ENCODE results near the gene FHIT.

FHIT gene

GRCh38 chr3:59879031-59879581 lies 1372.1 kb downstream of the FHIT start:
- H3K4me1 ChIP-seq (ENCODE audit: control insufficient read depth in 1 of 2, insufficient read depth in 2 of 2, low read length in 2 of 2): no peaks in the 10 kb centered on the region
- H3K27ac ChIP-seq (ENCODE audit: low read length): no peak overlapping the region
- no peaks in the 10 kb centered on the region for H3K36me3 ChIP-seq (ENCODE audit: control insufficient read depth in 1 of 2, insufficient read depth in 2 of 2, low read length in 2 of 2)
- H3K27me3 ChIP-seq (ENCODE audit: low read depth, low read length): no peaks in the 10 kb centered on the region
- H3K9me3 ChIP-seq (ENCODE audit: control insufficient read depth in 1 of 2, low read length in 2 of 2): no peaks in the 10 kb centered on the region
- H3K4me3 ChIP-seq (ENCODE audit: low read depth in 1 of 2, low read length in 2 of 2): no peak overlapping the region

DNA sequence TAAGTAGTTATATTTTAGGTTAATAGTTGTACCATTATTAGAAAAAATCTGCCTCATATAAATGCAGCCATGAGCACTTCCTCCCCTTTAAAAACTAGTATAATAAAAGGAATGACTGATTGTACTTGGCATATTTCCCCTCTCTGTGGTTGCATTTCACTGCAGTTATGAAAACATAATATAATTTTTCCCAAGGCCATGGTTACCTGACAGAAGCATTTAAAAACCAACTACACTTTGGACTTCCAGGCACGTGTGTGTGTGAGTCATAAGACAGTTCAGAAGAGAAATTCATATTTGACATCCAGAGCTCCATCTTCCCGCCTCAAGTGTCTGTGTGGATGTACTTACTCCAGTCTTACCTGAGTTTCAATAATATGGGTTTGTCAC lies 1373.2 kb downstream of the FHIT start:
- no peak overlapping the region for H3K27ac ChIP-seq (ENCODE audit: low read length)
- H3K36me3 ChIP-seq (ENCODE audit: control insufficient read depth in 1 of 2, insufficient read depth in 2 of 2, low read length in 2 of 2): no peaks in the 10 kb centered on the region
- H3K4me3 ChIP-seq (ENCODE audit: low read depth in 1 of 2, low read length in 2 of 2): no peak overlapping the region
- no peaks in the 10 kb centered on the region for H3K9me3 ChIP-seq (ENCODE audit: control insufficient read depth in 1 of 2, low read length in 2 of 2)
- H3K4me1 ChIP-seq (ENCODE audit: control insufficient read depth in 1 of 2, insufficient read depth in 2 of 2, low read length in 2 of 2): no peaks in the 10 kb centered on the region
- H3K27me3 ChIP-seq (ENCODE audit: low read depth, low read length): no peaks in the 10 kb centered on the region

- H3K4me3 ChIP-seq (ENCODE audit: low read depth in 1 of 2, low read length in 2 of 2): no peak overlapping the region
- no peaks in the 10 kb centered on the region for H3K36me3 ChIP-seq (ENCODE audit: control insufficient read depth in 1 of 2, insufficient read depth in 2 of 2, low read length in 2 of 2)
- no peaks in the 10 kb centered on the region for H3K9me3 ChIP-seq (ENCODE audit: control insufficient read depth in 1 of 2, low read length in 2 of 2)
- H3K27ac ChIP-seq (ENCODE audit: low read length): no peak overlapping the region
- no peaks in the 10 kb centered on the region for H3K4me1 ChIP-seq (ENCODE audit: control insufficient read depth in 1 of 2, insufficient read depth in 2 of 2, low read length in 2 of 2)
- no peaks in the 10 kb centered on the region for H3K27me3 ChIP-seq (ENCODE audit: low read depth, low read length)
Measured at GRCh38 chr3:59877263-59878037, 1373.8 kb downstream of the FHIT start.

- H3K27me3 ChIP-seq (ENCODE audit: low read depth, low read length): no peaks in the 10 kb centered on the region
- no peak overlapping the region for H3K27ac ChIP-seq (ENCODE audit: low read length)
- no peak overlapping the region for H3K4me3 ChIP-seq (ENCODE audit: low read depth in 1 of 2, low read length in 2 of 2)
- no peaks in the 10 kb centered on the region for H3K9me3 ChIP-seq (ENCODE audit: control insufficient read depth in 1 of 2, low read length in 2 of 2)
- H3K36me3 ChIP-seq (ENCODE audit: control insufficient read depth in 1 of 2, insufficient read depth in 2 of 2, low read length in 2 of 2): no peaks in the 10 kb centered on the region
- H3K4me1 ChIP-seq (ENCODE audit: control insufficient read depth in 1 of 2, insufficient read depth in 2 of 2, low read length in 2 of 2): no peaks in the 10 kb centered on the region
Measured at GRCh38 chr3:59876533-59877062, 1374.7 kb downstream of the FHIT start.

DNA sequence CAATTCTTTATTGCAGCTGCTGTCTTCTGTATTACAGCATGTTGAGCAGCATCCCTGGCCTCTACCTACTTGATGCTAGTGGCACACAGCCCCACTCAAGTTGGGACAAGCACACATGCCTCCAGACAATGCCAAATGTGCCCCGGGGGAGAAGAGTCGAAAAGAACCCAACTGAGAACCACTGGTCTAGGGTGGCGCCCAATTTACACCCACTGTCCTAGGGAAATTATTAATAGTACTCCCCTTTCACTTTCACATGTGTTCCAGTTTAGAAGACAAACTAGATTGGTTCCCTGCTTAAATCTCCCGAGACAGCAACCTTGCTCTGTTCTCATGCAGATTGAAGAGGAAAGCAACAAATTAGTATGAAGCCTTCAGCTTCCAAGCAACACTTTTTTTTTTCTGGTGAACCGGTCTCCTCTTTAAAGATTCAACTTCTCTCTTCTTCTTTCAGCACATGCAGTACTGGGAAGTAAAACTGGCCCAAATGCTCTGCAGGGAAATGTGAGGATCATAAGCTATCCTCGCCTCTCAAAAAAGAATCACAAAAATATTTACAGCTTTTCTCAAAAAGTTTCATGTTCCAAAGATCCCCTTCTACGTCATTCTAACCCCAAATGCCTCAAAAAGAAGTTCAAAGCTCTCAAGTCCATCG lies 1377.5 kb downstream of the FHIT start:
- H3K27ac ChIP-seq (ENCODE audit: low read length): no peak overlapping the region

GRCh38 chr3:59872128-59872527 lies 1379.1 kb downstream of the FHIT start:
- Histone ChIP-seq H3K27ac (ENCODE audit: low read length) (no peak overlapping the region), H3K36me3 (ENCODE audit: control insufficient read depth in 1 of 2, insufficient read depth in 2 of 2, low read length in 2 of 2) (no peaks in the 10 kb centered on the region), H3K9me3 (ENCODE audit: control insufficient read depth in 1 of 2, low read length in 2 of 2) (no peaks in the 10 kb centered on the region), H3K4me1 (ENCODE audit: control insufficient read depth in 1 of 2, insufficient read depth in 2 of 2, low read length in 2 of 2) (no peaks in the 10 kb centered on the region), H3K27me3 (ENCODE audit: low read depth, low read length) (no peaks in the 10 kb centered on the region), H3K4me3 (ENCODE audit: low read depth in 1 of 2, low read length in 2 of 2) (no peak overlapping the region)

More for the DNA sequence above, 1377.5 kb downstream of the FHIT start:
- H3K27me3 ChIP-seq (ENCODE audit: low read depth, low read length): no peaks in the 10 kb centered on the region
- no peaks in the 10 kb centered on the region for H3K36me3 ChIP-seq (ENCODE audit: control insufficient read depth in 1 of 2, insufficient read depth in 2 of 2, low read length in 2 of 2)
- no peak overlapping the region for H3K4me3 ChIP-seq (ENCODE audit: low read depth in 1 of 2, low read length in 2 of 2)
- no peaks in the 10 kb centered on the region for H3K4me1 ChIP-seq (ENCODE audit: control insufficient read depth in 1 of 2, insufficient read depth in 2 of 2, low read length in 2 of 2)
- no peaks in the 10 kb centered on the region for H3K9me3 ChIP-seq (ENCODE audit: control insufficient read depth in 1 of 2, low read length in 2 of 2)

DNA sequence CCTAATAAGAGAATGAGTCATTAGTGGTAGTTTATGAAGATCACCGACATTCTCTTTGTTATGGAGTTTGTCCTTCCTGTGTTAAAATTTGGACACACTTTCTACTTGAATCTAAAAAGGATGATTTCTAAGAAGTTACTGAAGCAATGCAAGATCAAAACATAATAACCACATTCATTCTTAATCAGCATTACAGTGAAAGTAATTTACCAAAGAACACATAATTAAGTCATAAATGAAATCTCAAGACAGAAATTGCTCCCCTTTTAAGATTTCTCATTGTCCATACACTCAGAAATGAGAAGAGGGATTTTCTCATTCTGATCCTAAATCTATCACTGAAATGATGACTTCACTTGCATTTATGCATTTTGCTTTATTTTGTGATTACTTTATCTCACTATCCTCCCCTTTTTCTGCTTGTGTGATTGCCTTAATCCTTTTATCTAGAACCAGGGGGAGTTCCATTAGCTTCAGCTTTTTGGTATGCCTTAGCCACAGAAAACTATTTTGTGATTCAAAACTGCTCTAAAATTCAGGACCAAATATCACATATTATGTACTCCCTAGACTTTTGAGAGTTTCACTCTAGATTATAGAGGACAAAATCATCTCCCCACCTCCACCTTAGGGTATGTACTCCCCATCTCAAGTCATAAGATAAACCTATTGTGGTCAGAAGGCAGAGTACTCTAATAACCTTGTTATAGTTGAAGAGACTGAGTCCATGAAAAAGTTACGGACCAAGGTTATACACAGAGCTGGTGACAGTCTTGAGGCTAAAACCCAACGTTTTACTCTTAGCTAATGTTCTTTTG lies 1383.9 kb downstream of the FHIT start:
- Histone ChIP-seq H3K4me3 (ENCODE audit: low read depth in 1 of 2, low read length in 2 of 2) (no peak overlapping the region), H3K36me3 (ENCODE audit: control insufficient read depth in 1 of 2, insufficient read depth in 2 of 2, low read length in 2 of 2) (no peaks in the 10 kb centered on the region), H3K9me3 (ENCODE audit: control insufficient read depth in 1 of 2, low read length in 2 of 2) (no peaks in the 10 kb centered on the region), H3K4me1 (ENCODE audit: control insufficient read depth in 1 of 2, insufficient read depth in 2 of 2, low read length in 2 of 2) (no peaks in the 10 kb centered on the region), H3K27me3 (ENCODE audit: low read depth, low read length) (no peaks in the 10 kb centered on the region), H3K27ac (ENCODE audit: low read length) (no peak overlapping the region)

GRCh38 chr3:59866076-59866475 lies 1385.2 kb downstream of the FHIT start:
- Histone ChIP-seq H3K36me3 (ENCODE audit: control insufficient read depth in 1 of 2, insufficient read depth in 2 of 2, low read length in 2 of 2) (no peaks in the 10 kb centered on the region), H3K27me3 (ENCODE audit: low read depth, low read length) (no peaks in the 10 kb centered on the region), H3K27ac (ENCODE audit: low read length) (no peak overlapping the region), H3K9me3 (ENCODE audit: control insufficient read depth in 1 of 2, low read length in 2 of 2) (no peaks in the 10 kb centered on the region), H3K4me3 (ENCODE audit: low read depth in 1 of 2, low read length in 2 of 2) (no peak overlapping the region), H3K4me1 (ENCODE audit: control insufficient read depth in 1 of 2, insufficient read depth in 2 of 2, low read length in 2 of 2) (no peaks in the 10 kb centered on the region)

GRCh38 chr3:59865351-59865750 lies 1385.9 kb downstream of the FHIT start:
- no peaks in the 10 kb centered on the region for H3K9me3 ChIP-seq (ENCODE audit: control insufficient read depth in 1 of 2, low read length in 2 of 2)

DNA sequence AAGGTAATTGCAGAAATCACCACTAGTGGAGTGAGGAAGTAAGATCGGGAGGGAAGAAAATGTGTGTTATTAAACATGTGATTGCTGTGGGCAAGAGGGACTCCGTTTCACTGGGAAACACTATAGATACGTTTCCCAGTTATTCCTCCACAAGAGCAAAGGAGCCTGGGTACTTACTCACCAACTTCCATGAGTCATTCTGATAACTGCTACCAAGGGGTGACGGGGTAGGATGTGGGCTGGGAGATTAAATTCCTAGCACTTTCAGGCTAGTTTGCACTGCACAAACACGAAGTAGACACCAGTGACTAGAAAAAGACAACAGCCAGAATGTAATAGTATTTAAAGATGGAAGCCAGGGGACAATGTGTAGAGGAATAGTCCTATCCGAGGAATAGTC lies 1388.6 kb downstream of the FHIT start:
- no peaks in the 10 kb centered on the region for H3K27me3 ChIP-seq (ENCODE audit: low read depth, low read length)
- no peak overlapping the region for H3K27ac ChIP-seq (ENCODE audit: low read length)

More at GRCh38 chr3:59865351-59865750, 1385.9 kb downstream of the FHIT start:
- Histone ChIP-seq H3K27me3 (ENCODE audit: low read depth, low read length) (no peaks in the 10 kb centered on the region), H3K4me3 (ENCODE audit: low read depth in 1 of 2, low read length in 2 of 2) (no peak overlapping the region), H3K36me3 (ENCODE audit: control insufficient read depth in 1 of 2, insufficient read depth in 2 of 2, low read length in 2 of 2) (no peaks in the 10 kb centered on the region), H3K27ac (ENCODE audit: low read length) (no peak overlapping the region), H3K4me1 (ENCODE audit: control insufficient read depth in 1 of 2, insufficient read depth in 2 of 2, low read length in 2 of 2) (no peaks in the 10 kb centered on the region)

More for the DNA sequence above, 1388.6 kb downstream of the FHIT start:
- H3K4me1 ChIP-seq (ENCODE audit: control insufficient read depth in 1 of 2, insufficient read depth in 2 of 2, low read length in 2 of 2): no peaks in the 10 kb centered on the region
- no peak overlapping the region for H3K4me3 ChIP-seq (ENCODE audit: low read depth in 1 of 2, low read length in 2 of 2)
- H3K36me3 ChIP-seq (ENCODE audit: control insufficient read depth in 1 of 2, insufficient read depth in 2 of 2, low read length in 2 of 2): no peaks in the 10 kb centered on the region
- no peaks in the 10 kb centered on the region for H3K9me3 ChIP-seq (ENCODE audit: control insufficient read depth in 1 of 2, low read length in 2 of 2)
